ENCODE measurements around the gene DBT.

DBT gene

GRCh38 chr1:100265931-100266740, 16.5 kb upstream of the DBT start, which contains the start of gene RTCA (continued):
- TF ChIP-seq ZNF266 (tag by site-specific recombination; IDR thresholded peaks at IDR 0.05; ENCODE audit: low read depth) = no peak
- no peak for TF ChIP-seq ZNF792 (tag by site-specific recombination; IDR thresholded peaks at IDR 0.05)
- TF ChIP-seq, protein P1, sequence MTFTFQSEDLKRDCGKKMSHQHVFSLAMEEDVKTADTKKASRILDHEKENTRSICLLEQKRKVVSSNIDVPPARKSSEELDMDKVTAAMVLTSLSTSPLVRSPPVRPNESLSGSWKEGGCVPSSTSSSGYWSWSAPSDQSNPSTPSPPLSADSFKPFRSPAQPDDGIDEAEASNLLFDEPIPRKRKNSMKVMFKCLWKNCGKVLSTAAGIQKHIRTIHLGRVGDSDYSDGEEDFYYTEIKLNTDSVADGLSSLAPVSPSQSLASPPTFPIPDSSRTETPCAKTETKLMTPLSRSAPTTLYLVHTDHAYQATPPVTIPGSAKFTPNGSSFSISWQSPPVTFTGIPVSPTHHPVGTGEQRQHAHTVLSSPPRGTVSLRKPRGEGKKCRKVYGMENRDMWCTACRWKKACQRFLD (tag by site-specific recombination; IDR thresholded peaks at IDR 0.05) = no peak
- peak; percentile 78 for TF ChIP-seq ZNF561 (tag by site-specific recombination; IDR thresholded peaks at IDR 0.05; ENCODE audit: borderline replicate concordance)
- TF ChIP-seq ZNF791 (tag by site-specific recombination; IDR thresholded peaks at IDR 0.05) = no peak
- no peak for TF ChIP-seq ZNF585B (tag by site-specific recombination; IDR thresholded peaks at IDR 0.05)
- TF ChIP-seq ZNF48 (tag by site-specific recombination; IDR thresholded peaks at IDR 0.05) = no peak
- peak; percentile 68 for TF ChIP-seq ZNF76 (tag by site-specific recombination; IDR thresholded peaks at IDR 0.05; ENCODE audit: borderline replicate concordance, low read depth)
- TF ChIP-seq ZBTB10 (tag by site-specific recombination; IDR thresholded peaks at IDR 0.05) = 0 out of 2 replicates have a peak, but pooled peaks have one; percentile 78
- TF ChIP-seq ZXDB (tag by site-specific recombination; IDR thresholded peaks at IDR 0.05) = peak; percentile 97
- peak; percentile 56; the same call in 1 of the 2 replicates for TF ChIP-seq ZNF2 (tag by site-specific recombination; IDR thresholded peaks at IDR 0.05)

DNA sequence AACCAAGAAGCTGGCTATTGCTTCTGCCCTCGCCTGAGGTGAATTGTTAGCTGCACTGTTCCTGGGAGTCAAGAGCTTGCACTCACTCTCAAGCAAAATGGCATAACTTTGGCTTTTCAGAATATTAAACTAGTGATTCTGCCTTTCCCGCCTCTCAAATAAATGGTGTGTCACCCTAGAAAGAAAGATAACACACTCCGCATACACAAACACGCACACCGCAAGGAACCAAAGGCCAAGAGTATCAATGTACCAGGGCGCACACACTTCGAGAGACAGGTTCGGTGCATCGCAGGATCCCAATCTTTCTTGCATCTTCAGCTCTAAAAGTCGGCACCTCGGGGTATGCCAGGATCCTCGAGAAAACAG, 15.9 kb upstream of the DBT start:
- ChIA-PET CTCF (interaction anchor here (0.6 to 1.5 kb wide), 4 partner anchors 18 to 182 kb away, joined by 3 to 4 read pairs (median 3); partner anchors contain the start of gene CDC14A), POLR2A (interaction anchor here (0.8 to 2.9 kb wide), 9 partner anchors 9 to 296 kb away, joined by 3 to 28 read pairs (median 5); partner anchors contain the start of genes CDC14A, DBT and SLC35A3)
- Histone ChIP-seq H3K27ac (ENCODE audit: extremely low read depth, low read depth, low read length) (no peak overlapping the region; the same call in 1 of the 2 replicates), H3K4me1 (ENCODE audit: control insufficient read depth, insufficient read depth, low read length) (no peaks in the 10 kb centered on the region), H3K4me3 (ENCODE audit: low read depth, low read length) (peak overlapping the region; percentile 98), H3K36me3 (ENCODE audit: control insufficient read depth in 2 of 2, insufficient read depth in 1 of 2, low read length in 2 of 2) (peaks cover 18 to 41% of the 10 kb centered on the region in 2 experiments; a peak in 2 of 3 replicates), H3K9me3 (ENCODE audit: control insufficient read depth, insufficient read depth, low read depth, low read length) (no peaks in the 10 kb centered on the region)
- TF ChIP-seq ZNF670 (tag by site-specific recombination; IDR thresholded peaks at IDR 0.05; ENCODE audit: low read depth) = no peak
- TF ChIP-seq, protein P2, sequence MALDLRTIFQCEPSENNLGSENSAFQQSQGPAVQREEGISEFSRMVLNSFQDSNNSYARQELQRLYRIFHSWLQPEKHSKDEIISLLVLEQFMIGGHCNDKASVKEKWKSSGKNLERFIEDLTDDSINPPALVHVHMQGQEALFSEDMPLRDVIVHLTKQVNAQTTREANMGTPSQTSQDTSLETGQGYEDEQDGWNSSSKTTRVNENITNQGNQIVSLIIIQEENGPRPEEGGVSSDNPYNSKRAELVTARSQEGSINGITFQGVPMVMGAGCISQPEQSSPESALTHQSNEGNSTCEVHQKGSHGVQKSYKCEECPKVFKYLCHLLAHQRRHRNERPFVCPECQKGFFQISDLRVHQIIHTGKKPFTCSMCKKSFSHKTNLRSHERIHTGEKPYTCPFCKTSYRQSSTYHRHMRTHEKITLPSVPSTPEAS (tag by site-specific recombination; IDR thresholded peaks at IDR 0.05) = 0 out of 2 replicates have a peak, but pooled peaks have one; percentile 8
- 0 out of 2 replicates have a peak, but pooled peaks have one; percentile 17 for TF ChIP-seq ZNF558 (tag by site-specific recombination; IDR thresholded peaks at IDR 0.05)
- TF ChIP-seq ZNF621 (tag by site-specific recombination; IDR thresholded peaks at IDR 0.05) = no peak
- no peak for TF ChIP-seq ZNF580 (tag by site-specific recombination; IDR thresholded peaks at IDR 0.05)
- no peak for TF ChIP-seq GLI4 (tag by site-specific recombination; IDR thresholded peaks at IDR 0.05)
- TF ChIP-seq YY1 (tag by site-specific recombination; IDR thresholded peaks at IDR 0.05) = no peak
- no peak for TF ChIP-seq KLF10 (tag by site-specific recombination; IDR thresholded peaks at IDR 0.05)
- TF ChIP-seq ZNF776 (tag by site-specific recombination; IDR thresholded peaks at IDR 0.05; ENCODE audit: borderline replicate concordance) = no peak
- no peak for TF ChIP-seq PRDM1 (tag by site-specific recombination; IDR thresholded peaks at IDR 0.05)
- no peak for TF ChIP-seq ZNF354C (tag by site-specific recombination; IDR thresholded peaks at IDR 0.05; ENCODE audit: borderline replicate concordance, low read depth)
- no peak for TF ChIP-seq ZNF398 (tag by site-specific recombination; IDR thresholded peaks at IDR 0.05)
- TF ChIP-seq, protein P3, sequence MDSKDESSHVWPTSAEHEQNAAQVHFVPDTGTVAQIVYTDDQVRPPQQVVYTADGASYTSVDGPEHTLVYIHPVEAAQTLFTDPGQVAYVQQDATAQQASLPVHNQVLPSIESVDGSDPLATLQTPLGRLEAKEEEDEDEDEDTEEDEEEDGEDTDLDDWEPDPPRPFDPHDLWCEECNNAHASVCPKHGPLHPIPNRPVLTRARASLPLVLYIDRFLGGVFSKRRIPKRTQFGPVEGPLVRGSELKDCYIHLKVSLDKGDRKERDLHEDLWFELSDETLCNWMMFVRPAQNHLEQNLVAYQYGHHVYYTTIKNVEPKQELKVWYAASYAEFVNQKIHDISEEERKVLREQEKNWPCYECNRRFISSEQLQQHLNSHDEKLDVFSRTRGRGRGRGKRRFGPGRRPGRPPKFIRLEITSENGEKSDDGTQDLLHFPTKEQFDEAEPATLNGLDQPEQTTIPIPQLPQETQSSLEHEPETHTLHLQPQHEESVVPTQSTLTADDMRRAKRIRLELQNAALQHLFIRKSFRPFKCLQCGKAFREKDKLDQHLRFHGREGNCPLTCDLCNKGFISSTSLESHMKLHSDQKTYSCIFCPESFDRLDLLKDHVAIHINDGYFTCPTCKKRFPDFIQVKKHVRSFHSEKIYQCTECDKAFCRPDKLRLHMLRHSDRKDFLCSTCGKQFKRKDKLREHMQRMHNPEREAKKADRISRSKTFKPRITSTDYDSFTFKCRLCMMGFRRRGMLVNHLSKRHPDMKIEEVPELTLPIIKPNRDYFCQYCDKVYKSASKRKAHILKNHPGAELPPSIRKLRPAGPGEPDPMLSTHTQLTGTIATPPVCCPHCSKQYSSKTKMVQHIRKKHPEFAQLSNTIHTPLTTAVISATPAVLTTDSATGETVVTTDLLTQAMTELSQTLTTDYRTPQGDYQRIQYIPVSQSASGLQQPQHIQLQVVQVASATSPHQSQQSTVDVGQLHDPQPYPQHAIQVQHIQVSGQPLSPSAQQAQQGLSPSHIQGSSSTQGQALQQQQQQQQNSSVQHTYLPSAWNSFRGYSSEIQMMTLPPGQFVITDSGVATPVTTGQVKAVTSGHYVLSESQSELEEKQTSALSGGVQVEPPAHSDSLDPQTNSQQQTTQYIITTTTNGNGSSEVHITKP (tag by site-specific recombination; IDR thresholded peaks at IDR 0.05) = no peak
- no peak for TF ChIP-seq WT1 (tag by site-specific recombination; IDR thresholded peaks at IDR 0.05)
